Measurements from ENCODE around the gene PCMT1.
A peak's percentile ranks its signal among the peaks of the same experiment; 100 is the strongest.

Gene PCMT1

DNA sequence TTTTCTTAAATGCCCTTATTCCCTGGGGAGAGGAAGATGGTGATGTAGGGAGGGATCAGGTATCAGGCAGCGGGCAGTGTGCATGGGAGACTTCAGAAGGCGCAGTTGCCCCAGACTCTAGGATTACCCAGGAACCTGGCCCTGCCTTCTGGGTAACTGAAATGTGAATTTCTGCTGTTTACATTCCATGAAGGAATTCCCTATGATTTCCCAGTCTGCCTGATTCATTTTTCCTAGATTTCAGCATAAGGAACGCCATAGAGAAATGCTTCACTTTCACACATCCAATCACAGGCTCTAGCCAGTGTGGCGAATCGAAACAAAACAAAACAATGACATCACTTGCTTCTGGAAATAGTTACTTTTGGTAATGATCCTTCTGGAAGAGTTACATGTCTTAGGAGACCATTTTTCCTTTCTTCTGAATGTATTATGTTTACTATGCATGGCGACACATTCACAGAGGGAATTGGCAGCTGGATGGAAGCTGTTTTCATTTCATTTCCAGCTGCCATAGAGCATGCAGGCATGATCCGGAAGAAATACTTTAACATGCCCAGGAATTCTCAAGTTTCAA is 81.3 kb downstream of the PCMT1 start:
- TF ChIP-seq, protein P1, sequence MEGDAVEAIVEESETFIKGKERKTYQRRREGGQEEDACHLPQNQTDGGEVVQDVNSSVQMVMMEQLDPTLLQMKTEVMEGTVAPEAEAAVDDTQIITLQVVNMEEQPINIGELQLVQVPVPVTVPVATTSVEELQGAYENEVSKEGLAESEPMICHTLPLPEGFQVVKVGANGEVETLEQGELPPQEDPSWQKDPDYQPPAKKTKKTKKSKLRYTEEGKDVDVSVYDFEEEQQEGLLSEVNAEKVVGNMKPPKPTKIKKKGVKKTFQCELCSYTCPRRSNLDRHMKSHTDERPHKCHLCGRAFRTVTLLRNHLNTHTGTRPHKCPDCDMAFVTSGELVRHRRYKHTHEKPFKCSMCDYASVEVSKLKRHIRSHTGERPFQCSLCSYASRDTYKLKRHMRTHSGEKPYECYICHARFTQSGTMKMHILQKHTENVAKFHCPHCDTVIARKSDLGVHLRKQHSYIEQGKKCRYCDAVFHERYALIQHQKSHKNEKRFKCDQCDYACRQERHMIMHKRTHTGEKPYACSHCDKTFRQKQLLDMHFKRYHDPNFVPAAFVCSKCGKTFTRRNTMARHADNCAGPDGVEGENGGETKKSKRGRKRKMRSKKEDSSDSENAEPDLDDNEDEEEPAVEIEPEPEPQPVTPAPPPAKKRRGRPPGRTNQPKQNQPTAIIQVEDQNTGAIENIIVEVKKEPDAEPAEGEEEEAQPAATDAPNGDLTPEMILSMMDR (IDR thresholded peaks at IDR 0.05; ENCODE audit: low read length, missing control alignments) = no peak
- no peak overlapping the region for H3K4me3 ChIP-seq (replicated peaks; ENCODE audit: low read depth, low read length)
- no peak for DNase-seq (ENCODE audit: low read depth)

DNA sequence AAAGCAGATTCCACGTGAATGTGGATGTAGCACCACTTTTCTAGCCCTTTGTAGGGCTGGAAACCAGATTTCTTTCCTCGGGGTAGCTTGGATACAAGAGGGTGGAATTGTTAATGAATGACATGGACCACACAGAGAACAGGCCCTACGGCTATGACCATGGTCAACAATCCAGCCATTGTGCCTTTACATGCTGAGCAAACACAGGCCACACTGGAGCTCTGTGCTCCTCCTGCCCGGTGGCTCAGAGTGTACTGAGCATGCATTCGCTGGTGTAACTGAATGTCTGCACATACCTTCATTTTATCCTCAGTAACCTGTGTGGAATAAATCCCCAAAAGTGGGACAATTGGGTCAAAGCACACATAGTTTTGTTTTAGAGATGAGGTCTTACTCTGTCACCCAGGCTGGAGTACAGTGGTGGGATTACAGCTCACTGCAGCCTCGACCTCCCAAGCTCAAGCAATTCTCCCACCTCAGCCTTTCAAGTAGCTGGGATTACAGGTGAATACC is 81.8 kb downstream of the PCMT1 start:
- no peak overlapping the region for H3K4me3 ChIP-seq (replicated peaks; ENCODE audit: low read depth, low read length)
- DNase-seq (ENCODE audit: low read depth) = no peak
- TF ChIP-seq, protein P1 (IDR thresholded peaks at IDR 0.05; ENCODE audit: low read length, missing control alignments) = no peak

- no peak overlapping the region for H3K4me3 ChIP-seq (replicated peaks; ENCODE audit: low read depth, low read length)
- TF ChIP-seq, protein P1 (IDR thresholded peaks at IDR 0.05; ENCODE audit: low read length, missing control alignments) = no peak
- no peak for DNase-seq (ENCODE audit: low read depth)
Observed at GRCh38 chr6:149833651-149834050, 84.1 kb downstream of the PCMT1 start.

DNA sequence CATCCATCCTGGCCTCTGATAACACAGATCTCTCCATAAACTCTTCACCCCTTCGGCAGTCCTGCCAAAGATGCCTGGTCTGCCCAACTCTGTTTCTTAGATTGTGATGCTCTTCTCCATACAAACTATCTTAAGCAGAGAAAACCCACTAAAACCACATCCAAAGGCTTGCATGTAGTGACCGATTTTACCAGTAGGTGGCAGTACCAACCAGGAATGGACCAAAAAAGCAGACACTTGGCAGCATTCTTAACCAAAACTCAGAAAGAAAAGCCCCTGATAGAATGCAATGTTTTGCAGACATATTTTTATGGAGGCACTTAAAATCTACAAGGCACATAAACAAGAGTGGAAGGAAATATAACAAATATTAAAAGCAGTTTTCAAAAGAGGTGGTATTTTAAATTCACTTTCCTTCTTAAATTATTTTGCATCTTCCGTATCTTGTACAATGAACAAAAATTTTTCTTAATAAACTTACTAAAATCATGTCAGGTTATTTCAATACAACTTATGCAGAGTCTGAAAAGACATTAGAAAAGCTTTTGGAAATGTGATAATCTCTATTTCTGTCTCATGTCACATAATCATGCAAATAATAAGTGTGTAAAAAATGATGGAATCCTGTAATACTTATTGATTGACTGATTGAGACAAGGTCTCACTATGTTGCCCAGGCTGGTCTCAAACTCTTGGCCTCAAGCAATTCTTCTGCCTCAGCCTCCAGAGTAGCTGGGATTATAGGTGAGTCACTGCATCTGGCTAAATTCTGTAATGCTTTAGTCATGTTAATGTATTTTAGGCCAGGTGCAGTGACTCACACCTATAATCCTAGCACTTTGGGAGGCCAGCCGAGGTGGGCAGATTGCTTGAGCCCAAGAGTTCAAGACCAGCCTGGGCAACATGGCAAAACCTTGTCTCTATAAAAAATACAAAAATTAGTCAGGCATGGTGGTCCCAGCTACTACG is 85.3 kb downstream of the PCMT1 start:
- H3K4me3 ChIP-seq (replicated peaks; ENCODE audit: low read depth, low read length) = no peak overlapping the region
- DNase-seq (ENCODE audit: low read depth) = peak; percentile 85
- TF ChIP-seq, protein P1 (IDR thresholded peaks at IDR 0.05; ENCODE audit: low read length, missing control alignments) = peak; percentile 84

GRCh38 chr6:149840345-149841075 is 91.0 kb downstream of the PCMT1 start:
- peak; percentile 68 for DNase-seq (ENCODE audit: low read depth)
- no peak overlapping the region for H3K4me3 ChIP-seq (replicated peaks; ENCODE audit: low read depth, low read length)
- TF ChIP-seq, protein P1 (IDR thresholded peaks at IDR 0.05; ENCODE audit: low read length, missing control alignments) = peak; percentile 70

DNA sequence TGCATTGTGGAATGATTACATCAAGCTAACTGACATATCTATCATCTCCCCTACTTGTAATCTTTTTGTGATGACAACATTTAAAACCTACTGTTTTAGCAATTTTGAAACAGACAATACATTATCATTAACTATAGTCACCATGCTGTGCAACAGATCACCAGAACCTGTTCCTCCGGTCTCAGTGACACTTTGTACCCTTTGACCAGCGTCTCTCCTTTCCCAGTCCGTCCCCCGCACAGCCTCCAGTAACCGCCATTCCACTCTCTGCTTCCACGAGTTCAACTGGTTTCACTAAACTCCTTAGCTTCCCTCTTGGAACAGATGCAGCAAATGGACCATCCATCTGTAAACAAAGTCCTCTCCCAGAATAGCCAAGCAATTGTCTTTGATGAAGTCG is 92.8 kb downstream of the PCMT1 start:
- TF ChIP-seq, protein P1 (IDR thresholded peaks at IDR 0.05; ENCODE audit: low read length, missing control alignments) = no peak
- H3K4me3 ChIP-seq (replicated peaks; ENCODE audit: low read depth, low read length) = no peak overlapping the region
- DNase-seq (ENCODE audit: low read depth) = no peak
